HEK293T (cell line): ENCODE data around the gene USP36.

ENCODE experiments used
- CTCF ChIA-PET: fragments of 350-600 bp; formaldehyde crosslinking; extraction: SDS; loops from one replicate; lab custom pipeline; 2021; ENCODE audit warnings: antibody characterized with exemption, inconsistent platforms; lab: Yijun Ruan, JAX
- POLR2A ChIA-PET: fragments of 350-600 bp; formaldehyde crosslinking; extraction: SDS; loops from one replicate; lab custom pipeline; 2020; ENCODE audit warnings: antibody characterized with exemption, inconsistent platforms; lab: Yijun Ruan, JAX
- DNase-seq: peaks from one replicate; pipeline ENCODE4 v3.0.0; 2012; ENCODE audit warnings: mixed read lengths; ENCODE audit errors: extremely low spot score
- ARNT ChIP-seq: fragments of 450-650 bp; IDR thresholded peaks from 2 replicates; pipeline ENCODE4 v1.6.1; 2017; ENCODE audit warnings: mild to moderate bottlenecking
- BHLHE40 ChIP-seq: fragments of 450-650 bp; IDR thresholded peaks from 2 replicates; pipeline ENCODE4 v1.6.1; 2016; ENCODE audit warnings: mild to moderate bottlenecking, moderate library complexity, borderline replicate concordance
- CTBP1 ChIP-seq: fragments of 450-650 bp; IDR thresholded peaks from 2 replicates; pipeline ENCODE4 v1.6.1; 2016; ENCODE audit warnings: borderline replicate concordance
- ELF4 ChIP-seq: fragments of 450-650 bp; IDR thresholded peaks from 2 replicates; pipeline ENCODE4 v1.6.1; 2017; ENCODE audit warnings: antibody characterized with exemption
- FOXA1 ChIP-seq: fragments of 450-650 bp; IDR thresholded peaks from 2 replicates; pipeline ENCODE4 v1.6.1; 2016; ENCODE audit warnings: mild to moderate bottlenecking
- FOXK2 ChIP-seq: fragments of 450-650 bp; IDR thresholded peaks from 2 replicates; pipeline ENCODE4 v1.6.1; 2016; ENCODE audit warnings: mild to moderate bottlenecking
- FOXM1 ChIP-seq: fragments of 450-650 bp; IDR thresholded peaks from 2 replicates; pipeline ENCODE4 v1.6.1; 2017; ENCODE audit warnings: mild to moderate bottlenecking, borderline replicate concordance
- HDGF ChIP-seq: fragments of 450-650 bp; IDR thresholded peaks from 2 replicates; pipeline ENCODE4 v1.6.1; 2017; ENCODE audit warnings: antibody characterized with exemption, borderline replicate concordance
- L3MBTL2 ChIP-seq: fragments of 450-650 bp; conservative IDR thresholded peaks from 2 replicates; pipeline ENCODE4 v1.6.1; 2016; ENCODE audit warnings: mild to moderate bottlenecking
- LEF1 ChIP-seq: fragments of 450-650 bp; IDR thresholded peaks from 2 replicates; pipeline ENCODE4 v1.6.1; 2017; ENCODE audit warnings: mild to moderate bottlenecking, borderline replicate concordance
- NFRKB ChIP-seq: fragments of 450-650 bp; IDR thresholded peaks from 2 replicates; pipeline ENCODE4 v1.6.1; 2016; ENCODE audit warnings: mild to moderate bottlenecking, moderate library complexity
- SP1 ChIP-seq: fragments of 450-650 bp; IDR thresholded peaks from 2 replicates; pipeline ENCODE4 v1.6.1; 2017
- SUZ12 ChIP-seq: fragments of 450-650 bp; IDR thresholded peaks from 2 replicates; pipeline ENCODE4 v1.6.1; 2016; ENCODE audit warnings: mild to moderate bottlenecking
- TARDBP ChIP-seq: fragments of 450-650 bp; IDR thresholded peaks from 2 replicates; pipeline ENCODE4 v1.6.1; 2016
- ZNF384 ChIP-seq: fragments of 450-650 bp; IDR thresholded peaks from 2 replicates; pipeline ENCODE4 v1.6.1; 2016
- TF ChIP-seq, protein P1 (sequence below): fragments of 450-650 bp; IDR thresholded peaks from 2 replicates; pipeline ENCODE4 v1.6.1; 2016

Gene USP36

DNA sequence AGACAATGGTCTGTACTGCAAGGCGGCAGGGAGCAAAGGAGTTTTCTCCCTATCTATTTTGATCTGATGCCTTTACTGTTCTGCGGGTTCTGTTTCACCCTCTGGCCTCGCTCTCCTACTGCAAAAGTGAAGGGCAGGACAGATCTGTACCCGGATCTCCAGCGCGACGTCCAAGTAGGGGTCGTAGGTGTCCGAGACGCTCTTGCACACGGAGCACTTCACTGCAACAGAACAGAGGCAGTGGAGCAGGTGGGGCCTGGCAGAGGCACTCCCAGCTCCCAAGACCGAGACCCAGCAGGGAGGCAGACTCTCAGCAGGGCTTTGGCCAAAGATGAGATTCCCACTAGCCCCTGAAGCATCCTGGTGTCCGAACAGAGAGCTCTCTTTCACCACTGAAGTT is 19.8 kb downstream of the USP36 start:
- TF ChIP-seq FOXM1: no peak
- no peak for TF ChIP-seq ZNF384
- TF ChIP-seq ELF4: no peak
- TF ChIP-seq SUZ12: no peak
- TF ChIP-seq L3MBTL2: no peak
- TF ChIP-seq FOXK2: no peak
- no peak for TF ChIP-seq BHLHE40
- no peak for TF ChIP-seq TARDBP
- no peak for TF ChIP-seq LEF1
- TF ChIP-seq FOXA1: no peak
- no peak for TF ChIP-seq HDGF
- no peak for TF ChIP-seq CTBP1
- TF ChIP-seq ARNT: no peak
- TF ChIP-seq, protein P1, sequence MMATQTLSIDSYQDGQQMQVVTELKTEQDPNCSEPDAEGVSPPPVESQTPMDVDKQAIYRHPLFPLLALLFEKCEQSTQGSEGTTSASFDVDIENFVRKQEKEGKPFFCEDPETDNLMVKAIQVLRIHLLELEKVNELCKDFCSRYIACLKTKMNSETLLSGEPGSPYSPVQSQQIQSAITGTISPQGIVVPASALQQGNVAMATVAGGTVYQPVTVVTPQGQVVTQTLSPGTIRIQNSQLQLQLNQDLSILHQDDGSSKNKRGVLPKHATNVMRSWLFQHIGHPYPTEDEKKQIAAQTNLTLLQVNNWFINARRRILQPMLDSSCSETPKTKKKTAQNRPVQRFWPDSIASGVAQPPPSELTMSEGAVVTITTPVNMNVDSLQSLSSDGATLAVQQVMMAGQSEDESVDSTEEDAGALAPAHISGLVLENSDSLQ: no peak
- no peak for DNase-seq
- POLR2A ChIA-PET: interaction anchor here (0.6 kb wide), 1 partner anchor 151 kb away, joined by 3 read pairs; no protein-coding TSS in a partner anchor
- CTCF ChIA-PET: no interaction called here

DNA sequence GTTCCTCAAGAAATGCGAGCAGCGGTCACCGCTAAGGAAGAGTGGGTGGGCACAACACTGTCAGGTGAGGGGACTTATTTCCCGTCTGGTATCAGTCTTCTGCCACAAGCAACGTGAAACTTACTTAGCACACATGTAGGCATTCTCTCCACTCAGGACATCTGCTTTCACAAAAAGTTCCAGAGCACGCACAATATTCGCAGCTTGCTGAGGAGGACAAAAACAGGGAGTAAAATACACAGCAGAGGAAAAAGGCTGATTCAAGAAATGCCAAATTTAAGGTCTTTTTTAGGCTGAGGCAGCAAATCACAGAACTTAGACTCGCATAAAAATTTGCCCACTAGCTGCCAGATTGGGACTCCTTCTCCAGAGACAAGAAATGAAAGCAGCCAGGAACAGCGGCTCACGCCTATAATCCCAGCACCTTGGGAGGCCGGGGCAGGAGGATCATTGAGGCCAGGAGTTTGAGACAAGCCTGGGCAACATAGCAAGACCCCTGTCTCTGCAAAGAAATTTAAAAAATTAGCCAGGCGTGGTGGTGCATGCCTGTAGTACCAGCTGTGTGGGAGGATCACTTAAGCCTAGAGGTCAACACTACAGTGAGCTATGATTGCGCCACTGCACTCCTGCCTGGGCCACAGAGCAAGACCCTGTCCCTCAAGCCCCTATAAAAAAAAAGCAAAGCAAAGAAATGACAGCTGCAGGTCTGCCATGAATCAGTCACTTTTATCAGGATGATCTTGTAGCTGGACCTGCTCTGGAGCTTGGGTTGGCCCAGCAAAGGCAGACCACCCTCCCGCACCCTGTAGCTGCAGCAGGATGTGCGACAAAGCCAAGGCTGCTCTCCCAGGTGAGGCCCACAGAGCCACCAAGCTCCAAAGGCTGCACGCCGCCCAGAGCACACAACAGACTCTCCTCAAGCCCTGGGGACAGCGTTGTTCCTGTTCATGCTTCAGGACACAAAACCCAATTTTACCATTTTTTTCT is 20.5 kb downstream of the USP36 start:
- ChIA-PET CTCF (no interaction called here), POLR2A (interaction anchor here (0.6 kb wide), 1 partner anchor 152 kb away, joined by 3 read pairs; no protein-coding TSS in a partner anchor)
- no peak for TF ChIP-seq FOXK2
- TF ChIP-seq SUZ12: no peak
- no peak for TF ChIP-seq ZNF384
- no peak for TF ChIP-seq TARDBP
- no peak for TF ChIP-seq FOXM1
- no peak for TF ChIP-seq ELF4
- TF ChIP-seq FOXA1: no peak
- DNase-seq: no peak

GRCh38 chr17:78819402-78819801 is 21.2 kb downstream of the USP36 start:
- DNase-seq: no peak
- ChIA-PET CTCF (no interaction called here), POLR2A (no interaction called here)

DNA sequence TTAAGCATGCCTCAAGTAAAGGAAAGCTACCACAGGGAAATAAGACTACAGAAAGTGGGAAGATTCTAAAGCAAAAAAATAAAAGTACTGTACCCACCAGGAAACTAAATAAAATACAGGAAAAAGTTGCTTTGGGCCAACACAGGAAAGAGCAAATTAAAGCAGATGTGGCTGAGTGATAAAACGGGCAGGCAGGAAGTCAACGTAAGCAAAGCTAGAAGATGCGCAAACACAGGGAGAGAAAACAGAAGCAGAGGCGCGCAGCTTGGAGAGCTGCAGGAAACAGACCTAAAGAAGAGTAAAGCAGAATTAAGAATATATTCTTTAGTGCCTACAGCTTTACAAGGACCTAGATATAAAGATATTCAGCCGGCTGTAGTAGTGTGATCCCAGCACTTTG is 21.7 kb downstream of the USP36 start:
- TF ChIP-seq FOXM1 (no peak), CTBP1 (no peak), FOXK2 (no peak), SUZ12 (no peak), ELF4 (no peak), LEF1 (no peak), SP1 (no peak), BHLHE40 (no peak), HDGF (no peak), TARDBP (no peak), ZNF384 (no peak), L3MBTL2 (no peak), FOXA1 (no peak), NFRKB (no peak), ARNT (no peak)
- TF ChIP-seq, protein P1: no peak
- no peak for DNase-seq
- ChIA-PET POLR2A (no interaction called here), CTCF (no interaction called here)

More at GRCh38 chr17:78819402-78819801, 21.2 kb downstream of the USP36 start:
- TF ChIP-seq HDGF (no peak), BHLHE40 (no peak), SUZ12 (no peak), NFRKB (no peak), CTBP1 (no peak)

- POLR2A ChIA-PET: no interaction called here
These were observed 22.3 kb downstream of the USP36 start for GRCh38 chr17:78818152-78818846.

More at GRCh38 chr17:78818152-78818846, 22.3 kb downstream of the USP36 start:
- no peak for DNase-seq
- TF ChIP-seq BHLHE40 (no peak), LEF1 (no peak), SP1 (no peak), ELF4 (no peak), FOXA1 (no peak), FOXK2 (no peak)
- TF ChIP-seq, protein P1: no peak
- CTCF ChIA-PET: no interaction called here
